GM18907 (cell line): ENCODE measurements around the gene SPINK13.
"Not testable (repeated sequence)": the region's sequence is repeated elsewhere in the genome, so short reads cannot be mapped to it uniquely, and the experiment has no call there.

Experiments
- ATAC-seq: cut with Tn5 transposase; IDR thresholded peaks from one replicate; pipeline ENCODE4 v1.9.1; 2021; ENCODE audit warnings: mild to moderate bottlenecking, moderate library complexity; ENCODE audit not compliant: unreplicated experiment

SPINK13 gene

GRCh38 chr5:148311484-148311883, 42.9 kb downstream of the SPINK13 start:
- no peak for ATAC-seq

- ATAC-seq: no peak
Observed at GRCh38 chr5:148312153-148312552, 43.6 kb downstream of the SPINK13 start, which contains the start of gene SPINK7. Gene SPINK7, plus strand, starts transcription at chr5:148312423. Its CDS starts 61 bp downstream, at chr5:148312484.

- no peak for ATAC-seq
Observed at GRCh38 chr5:148314187-148314586, 45.6 kb downstream of the SPINK13 start.

- no peak for ATAC-seq
Observed at GRCh38 chr5:148314731-148315130, 46.1 kb downstream of the SPINK13 start.

- not testable (repeated sequence) for ATAC-seq
Observed at GRCh38 chr5:148320011-148320963, 51.7 kb downstream of the SPINK13 start.

GRCh38 chr5:148333262-148333849, 64.8 kb downstream of the SPINK13 start:
- no peak for ATAC-seq

GRCh38 chr5:148335259-148335658, 66.7 kb downstream of the SPINK13 start, which contains the start of gene SPINK9:
Gene SPINK9, plus strand, starts transcription at chr5:148335559. Its CDS starts 55 bp downstream, at chr5:148335614.
- ATAC-seq: no peak
